ENCODE measurements around the gene IDS.

The IDS gene

DNA sequence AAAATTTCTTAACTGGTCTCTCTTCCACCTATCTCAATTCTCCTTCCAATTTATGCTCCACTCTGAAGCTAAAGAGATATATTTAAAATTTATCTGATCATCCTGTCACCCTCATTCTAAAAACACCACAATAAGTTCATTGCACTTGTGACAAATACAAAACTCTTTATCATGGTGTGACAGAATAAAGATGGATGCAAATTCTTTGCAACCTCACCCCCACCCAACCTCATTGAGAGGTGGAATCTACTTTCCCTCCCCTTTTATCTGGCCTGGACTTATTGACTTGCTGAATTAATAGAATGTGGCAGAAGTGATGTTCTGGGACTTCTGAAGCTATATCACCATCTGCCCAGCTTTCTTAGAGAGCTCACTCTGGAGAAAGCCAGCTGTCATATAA, 46.5 kb downstream of the IDS start:
- Histone ChIP-seq H3K4me3 (no peak overlapping the region), H3K27me3 (ENCODE audit: low read depth) (0 out of 2 replicates have a peak, but pooled peaks cover 3% of the 10 kb centered on the region), H3K9me3 (no peaks in the 10 kb centered on the region), H3K36me3 (replicated peaks) (no peaks in the 10 kb centered on the region), H3K4me1 (peaks cover 5% of the 10 kb centered on the region)
- in situ Hi-C loops (cut with MboI; ENCODE audit: low sequenced_read_pairs): loop anchor here (25.0 kb wide), 1 partner anchor 1421 kb away; no protein-coding TSS in a partner anchor
- DNase-seq (ENCODE audit: low spot score in 2 of 2): no peak

DNA sequence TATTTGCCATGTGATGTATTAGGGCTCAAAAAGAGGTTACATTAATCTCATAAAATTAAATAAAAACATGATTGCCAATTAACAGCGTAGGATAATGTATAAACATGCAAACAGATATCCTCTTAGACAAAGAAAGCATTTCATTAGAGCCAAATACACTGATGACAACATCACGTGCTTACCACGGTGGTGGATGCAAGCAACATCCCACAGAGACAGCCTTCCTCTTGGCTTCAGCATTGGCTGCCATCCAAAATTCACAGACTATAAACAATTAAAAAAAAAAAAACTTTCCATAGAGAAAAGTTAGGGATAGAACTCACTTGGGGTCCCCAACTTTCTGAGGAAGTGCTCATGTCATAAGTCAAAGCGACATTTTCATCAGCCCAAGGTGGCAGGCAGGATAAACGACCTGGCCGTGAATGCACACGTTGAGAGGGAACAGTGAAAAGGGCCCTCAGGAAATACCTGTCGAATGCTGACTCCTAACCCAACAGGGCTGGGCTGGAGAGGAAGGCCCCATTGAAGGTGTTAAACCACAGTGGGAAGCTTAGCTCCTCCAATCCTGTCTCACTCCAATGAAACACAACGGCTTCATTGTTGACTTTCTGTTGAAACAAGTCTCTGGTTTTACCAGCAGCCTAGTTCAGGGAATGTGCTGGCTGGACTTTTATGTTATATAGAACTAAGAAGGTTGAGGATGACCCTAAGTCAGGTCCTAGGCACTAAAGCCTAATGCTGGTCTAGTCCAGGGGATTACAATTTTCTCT, 48.4 kb downstream of the IDS start:
- in situ Hi-C loops (cut with MboI; ENCODE audit: low sequenced_read_pairs): loop anchor here (25.0 kb wide), 1 partner anchor 1419 kb away; no protein-coding TSS in a partner anchor
- H3K36me3 ChIP-seq (replicated peaks): no peaks in the 10 kb centered on the region
- H3K27me3 ChIP-seq (ENCODE audit: low read depth): 0 out of 2 replicates have a peak, but pooled peaks cover 3% of the 10 kb centered on the region
- peaks cover 5% of the 10 kb centered on the region for H3K4me1 ChIP-seq
- no peak for DNase-seq (ENCODE audit: low spot score in 2 of 2)
- H3K9me3 ChIP-seq: no peaks in the 10 kb centered on the region
- no peak overlapping the region for H3K4me3 ChIP-seq

DNA sequence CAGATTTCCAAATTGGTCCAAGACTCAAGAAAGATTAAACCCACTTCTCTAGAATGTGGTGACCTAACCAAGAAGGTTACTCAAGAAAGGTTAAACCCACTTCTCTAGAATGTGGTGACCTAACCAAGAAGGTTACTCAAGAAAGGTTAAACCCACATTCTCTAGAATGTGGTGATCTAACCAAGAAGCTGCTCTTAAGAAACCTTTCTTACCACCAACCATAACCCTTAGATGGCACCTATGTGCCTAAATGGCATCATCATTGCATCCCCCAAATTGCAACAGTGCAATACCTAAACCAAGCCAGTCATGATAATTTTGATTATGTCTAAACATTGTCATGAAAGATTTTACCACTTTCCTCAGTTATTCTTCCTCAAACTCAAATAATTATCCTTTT, 49.2 kb downstream of the IDS start:
- peaks cover 5% of the 10 kb centered on the region for H3K4me1 ChIP-seq
- H3K36me3 ChIP-seq (replicated peaks): no peaks in the 10 kb centered on the region
- no peak overlapping the region for H3K4me3 ChIP-seq
- DNase-seq (ENCODE audit: low spot score in 2 of 2): no peak
- H3K27me3 ChIP-seq (ENCODE audit: low read depth): 0 out of 2 replicates have a peak, but pooled peaks cover 3% of the 10 kb centered on the region
- in situ Hi-C loops (cut with MboI; ENCODE audit: low sequenced_read_pairs): loop anchor here (25.0 kb wide), 1 partner anchor 1419 kb away; no protein-coding TSS in a partner anchor
- H3K9me3 ChIP-seq: no peaks in the 10 kb centered on the region

DNA sequence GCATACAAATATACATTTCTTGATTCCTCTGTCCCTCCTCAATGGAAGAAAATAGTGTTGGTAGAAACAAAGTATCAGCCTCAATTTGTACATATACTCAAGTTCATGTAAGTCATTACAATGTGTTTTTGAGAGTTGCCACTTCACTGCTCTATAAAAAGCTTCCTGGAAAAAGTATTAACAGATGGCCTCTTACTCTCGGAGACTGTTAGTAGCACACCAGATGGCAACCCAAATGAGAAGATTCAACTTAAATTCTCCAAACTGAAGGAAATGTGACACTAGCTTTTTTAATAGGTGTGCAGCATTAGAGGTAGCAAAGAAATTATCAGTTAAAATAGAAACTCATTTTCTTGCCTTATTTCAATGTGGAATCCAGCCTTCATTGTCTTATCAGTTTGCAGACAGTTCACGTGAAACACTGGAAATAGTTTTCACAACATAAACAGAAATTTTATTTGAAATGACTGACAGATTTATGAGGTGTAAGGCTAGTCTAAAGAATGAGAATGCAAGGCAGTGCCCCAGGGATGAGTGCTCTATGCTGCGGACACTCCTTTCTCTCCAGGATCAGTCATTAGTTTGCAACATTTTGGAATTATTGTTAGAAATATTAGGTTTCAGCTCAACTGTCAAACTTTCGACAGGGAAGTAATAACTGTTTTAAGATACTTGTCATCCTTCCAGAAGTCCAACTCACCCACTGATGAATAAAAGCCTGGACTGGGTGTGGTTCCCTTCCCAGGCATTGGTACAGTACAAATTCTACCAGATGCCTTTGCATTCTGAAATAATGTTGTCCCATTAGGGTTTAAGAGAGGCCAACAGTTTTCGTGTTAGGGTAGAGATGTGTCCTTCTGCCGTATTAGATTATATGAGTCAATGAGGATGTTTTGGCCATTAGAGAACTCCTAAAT, 50.9 kb downstream of the IDS start:
- no peak overlapping the region for H3K4me3 ChIP-seq
- 0 out of 2 replicates have a peak, but pooled peaks cover 3% of the 10 kb centered on the region for H3K27me3 ChIP-seq (ENCODE audit: low read depth)
- in situ Hi-C loops (cut with MboI; ENCODE audit: low sequenced_read_pairs): loop anchor here (25.0 kb wide), 1 partner anchor 1417 kb away; no protein-coding TSS in a partner anchor
- H3K4me1 ChIP-seq: peaks cover 5% of the 10 kb centered on the region
- peak; percentile 12 to 52 for DNase-seq (ENCODE audit: low spot score in 2 of 2)
- H3K9me3 ChIP-seq: no peaks in the 10 kb centered on the region
- no peaks in the 10 kb centered on the region for H3K36me3 ChIP-seq (replicated peaks)

DNA sequence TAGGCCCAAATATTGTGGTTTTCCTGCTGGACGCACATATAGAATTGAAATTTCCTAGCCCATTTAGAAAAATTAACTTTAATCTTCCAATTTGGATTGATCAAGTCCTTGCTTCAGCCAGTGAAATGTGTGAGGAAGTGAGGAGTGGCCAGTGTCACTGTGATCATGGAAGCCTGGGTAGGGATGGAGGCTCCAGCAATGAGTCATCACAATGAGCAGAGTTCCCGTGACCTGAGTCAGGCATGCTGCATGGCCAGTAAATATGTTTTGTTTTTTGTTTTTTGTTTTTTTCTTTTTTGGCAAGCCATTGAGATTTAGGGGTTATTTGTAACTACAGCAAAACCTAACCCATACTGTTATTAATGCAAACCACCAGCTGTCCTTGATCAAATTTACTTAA, 52.1 kb downstream of the IDS start:
- in situ Hi-C loops (cut with MboI; ENCODE audit: low sequenced_read_pairs): loop anchor here (25.0 kb wide), 1 partner anchor 1416 kb away; no protein-coding TSS in a partner anchor
- Histone ChIP-seq H3K27me3 (ENCODE audit: low read depth) (no peaks in the 10 kb centered on the region), H3K4me3 (no peak overlapping the region), H3K9me3 (no peaks in the 10 kb centered on the region), H3K4me1 (peaks cover 5% of the 10 kb centered on the region), H3K36me3 (replicated peaks) (no peaks in the 10 kb centered on the region)
- no peak for DNase-seq (ENCODE audit: low spot score in 2 of 2)

DNA sequence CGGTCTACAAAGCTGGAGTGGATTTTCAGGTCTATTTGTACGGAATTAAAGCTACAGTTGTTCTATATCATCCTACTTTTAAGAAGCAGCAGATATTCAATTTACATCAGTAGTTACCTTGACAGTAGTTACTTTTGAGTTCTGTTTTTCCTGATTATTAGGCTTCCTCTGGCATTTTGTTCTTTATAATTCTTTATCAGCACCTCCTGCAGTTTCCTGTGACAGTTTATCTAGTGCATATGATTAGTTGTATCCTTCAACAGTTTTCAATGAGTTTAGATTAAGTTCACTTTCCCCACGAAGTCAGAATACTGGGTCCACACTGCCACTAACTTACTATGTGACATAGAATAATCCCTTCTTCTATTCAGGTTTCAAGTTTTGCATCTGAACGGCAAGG, 71.7 kb downstream of the IDS start:
- Histone ChIP-seq H3K36me3 (replicated peaks) (no peaks in the 10 kb centered on the region), H3K27me3 (ENCODE audit: low read depth) (no peaks in the 10 kb centered on the region), H3K4me3 (no peak overlapping the region), H3K9me3 (no peaks in the 10 kb centered on the region), H3K4me1 (no peaks in the 10 kb centered on the region)
- in situ Hi-C loops (cut with MboI; ENCODE audit: low sequenced_read_pairs): no loop called here
- no peak for DNase-seq (ENCODE audit: low spot score in 2 of 2)

DNA sequence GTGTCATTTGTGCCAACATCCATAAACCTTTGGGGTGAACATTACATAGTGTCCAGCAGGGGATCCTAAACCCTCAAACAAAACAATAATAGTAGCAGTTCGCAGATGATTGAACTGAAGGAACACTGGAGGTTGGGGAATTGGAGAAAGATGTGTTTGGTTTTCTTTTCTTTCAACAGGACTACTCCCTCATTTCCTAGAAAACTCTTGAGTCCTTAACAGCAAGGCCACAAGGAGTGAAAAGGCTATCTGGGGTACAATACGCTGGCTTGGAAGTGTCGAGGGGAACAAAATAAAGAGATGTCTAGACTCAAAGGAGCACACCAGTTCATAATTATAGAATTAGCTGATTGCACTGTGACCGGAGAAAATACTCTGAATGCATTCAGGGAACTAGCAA, 72.1 kb downstream of the IDS start:
- no peak for DNase-seq (ENCODE audit: low spot score in 2 of 2)
- Histone ChIP-seq H3K4me1 (no peaks in the 10 kb centered on the region), H3K4me3 (no peak overlapping the region), H3K36me3 (replicated peaks) (no peaks in the 10 kb centered on the region), H3K27me3 (ENCODE audit: low read depth) (no peaks in the 10 kb centered on the region), H3K9me3 (no peaks in the 10 kb centered on the region)
- in situ Hi-C loops (cut with MboI; ENCODE audit: low sequenced_read_pairs): no loop called here
